Loucy (cell line): ENCODE results near the gene IFT80.
A peak's percentile ranks its signal among the peaks of the same experiment; 100 is the strongest.

Source experiments
- H2AFZ ChIP-seq: fragments of 200-600 bp; sonication (generic); 2 replicates; pipeline ENCODE4 v1.6.0; 2016; ENCODE audit warnings: antibody characterized with exemption, mild to moderate bottlenecking, low read length, moderate library complexity
- H3F3A ChIP-seq: fragments of 200-600 bp; 2 replicates; pipeline ENCODE4 v1.6.0; 2016; ENCODE audit warnings: antibody characterized with exemption, low read depth, mild to moderate bottlenecking
- H3K27me3 ChIP-seq: fragments of 200-600 bp; sonication (generic); 2 replicates; pipeline ENCODE4 v1.6.1; 2014; ENCODE audit warnings: low read length, mild to moderate bottlenecking; ENCODE audit not compliant: insufficient read depth, poor library complexity, severe bottlenecking
- H3K36me3 ChIP-seq: fragments of 200-600 bp; sonication (generic); 2 replicates; pipeline ENCODE4 v1.6.1; 2016; ENCODE audit warnings: low read length; ENCODE audit not compliant: insufficient read depth
- H3K4me1 ChIP-seq: fragments of 200-600 bp; sonication (generic); 2 replicates; pipeline ENCODE4 v1.5.1; 2014; ENCODE audit warnings: low read length, mild to moderate bottlenecking; ENCODE audit not compliant: insufficient read depth, poor library complexity, severe bottlenecking
- H3K4me2 ChIP-seq: fragments of 200-600 bp; sonication (generic); 2 replicates; pipeline ENCODE4 v1.6.0; 2014; ENCODE audit warnings: antibody characterized with exemption, low read length, low read depth, mild to moderate bottlenecking; ENCODE audit not compliant: poor library complexity, severe bottlenecking
- H3K4me3 ChIP-seq: fragments of 200-600 bp; sonication (generic); 2 replicates; pipeline ENCODE4 v1.5.1; 2014; ENCODE audit warnings: low read length, mild to moderate bottlenecking, mixed read lengths; ENCODE audit not compliant: poor library complexity, severe bottlenecking
- H3K79me2 ChIP-seq: fragments of 200-600 bp; sonication (generic); 2 replicates; pipeline ENCODE4 v1.6.1; 2014; ENCODE audit warnings: low read length; ENCODE audit not compliant: insufficient read depth
- H3K9ac ChIP-seq: fragments of 200-600 bp; sonication (generic); 2 replicates; pipeline ENCODE4 v1.6.0; 2014; ENCODE audit warnings: mild to moderate bottlenecking, low read depth, low read length, moderate library complexity; ENCODE audit not compliant: poor library complexity, severe bottlenecking
- H3K9me2 ChIP-seq: fragments of 200-600 bp; sonication (generic); replicated peaks from 2 replicates; pipeline ENCODE4 v1.6.1; 2016; ENCODE audit warnings: low read depth, low read length, mixed read lengths
- H3K9me3 ChIP-seq: fragments of 200-600 bp; sonication (generic); 2 replicates; pipeline ENCODE4 v1.6.1; 2014; ENCODE audit warnings: mild to moderate bottlenecking, antibody characterized with exemption, low read length, low read depth; ENCODE audit not compliant: insufficient read depth
- H4K20me1 ChIP-seq: fragments of 200-600 bp; sonication (generic); 2 replicates; pipeline ENCODE4 v1.6.0; 2014; ENCODE audit warnings: antibody characterized with exemption, low read length, mild to moderate bottlenecking; ENCODE audit not compliant: insufficient read depth, poor library complexity, severe bottlenecking
- EZH2phosphoT487 ChIP-seq: fragments of 200-600 bp; IDR thresholded peaks from 2 replicates; pipeline ENCODE4 v1.6.1; 2018; ENCODE audit warnings: antibody characterized with exemption, mild to moderate bottlenecking, moderate library complexity, borderline replicate concordance
- TF ChIP-seq, protein P1 (sequence below): fragments of 200-600 bp; sonication (generic); conservative IDR thresholded peaks from 2 replicates; pipeline ENCODE4 v1.5.1; 2014; ENCODE audit warnings: mild to moderate bottlenecking, antibody characterized with exemption, low read length

The IFT80 gene

DNA sequence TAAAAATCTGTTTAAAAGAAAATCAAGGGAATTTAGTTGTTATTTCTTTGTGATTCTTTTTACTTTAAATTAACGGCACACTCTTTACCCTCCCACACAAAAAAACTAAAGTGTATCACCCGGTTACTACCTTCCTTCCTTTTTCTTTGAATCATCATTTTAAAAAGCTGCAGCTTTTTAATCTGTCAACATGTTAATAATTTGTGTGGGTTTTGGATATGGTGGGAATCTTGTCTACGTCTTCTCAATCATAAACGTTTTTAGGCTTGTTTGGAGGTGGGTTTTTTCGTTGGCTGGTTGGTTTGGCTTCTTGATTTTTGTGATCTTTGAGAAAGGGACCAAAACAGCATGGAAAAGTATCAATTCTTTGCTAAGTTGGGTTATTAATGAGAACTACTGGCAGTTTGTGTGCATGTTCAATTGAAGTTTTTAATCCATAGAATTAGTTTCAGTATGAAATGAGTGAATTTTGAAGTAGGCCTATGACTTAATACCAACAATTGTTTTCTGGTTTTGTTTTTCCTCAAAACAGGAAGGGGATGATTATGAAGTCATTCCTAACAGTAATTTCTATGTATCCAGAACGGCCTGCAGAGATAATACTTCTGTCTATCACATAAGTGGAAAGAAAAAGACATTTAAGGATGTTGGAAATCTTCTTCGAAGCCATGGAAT lies 4.9 kb upstream of the IFT80 start:
- Histone ChIP-seq H3K4me3 (peak overlapping the region; percentile 98), H3F3A (no peaks in the 10 kb centered on the region)

DNA sequence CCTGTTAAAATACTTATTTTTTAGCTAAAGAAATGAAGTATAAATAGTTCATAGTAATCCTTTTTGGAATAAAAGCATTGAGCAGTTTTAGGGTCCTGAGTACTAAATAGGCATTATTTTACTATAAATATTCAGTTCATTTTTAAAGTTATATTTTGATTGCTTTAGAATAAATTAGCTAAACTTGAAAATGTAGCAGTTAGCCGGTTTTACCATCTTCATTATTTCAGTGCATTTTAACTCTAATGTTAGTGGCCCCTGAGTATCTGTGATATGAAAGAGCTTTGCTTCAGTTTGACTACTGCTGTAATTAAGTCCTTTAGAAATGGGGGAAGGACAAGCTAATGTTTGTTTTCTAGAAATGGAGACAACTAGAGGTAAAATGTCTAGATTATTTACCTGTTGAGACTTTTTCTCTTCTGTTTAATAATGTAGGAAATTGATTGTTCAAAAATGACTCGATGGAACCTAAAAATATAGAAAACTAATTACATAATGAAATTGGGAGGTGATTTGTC lies 4.1 kb upstream of the IFT80 start:
- no peaks in the 10 kb centered on the region for H3K9me2 ChIP-seq
- peak overlapping the region; percentile 98 for H3K4me3 ChIP-seq
- H3K4me2 ChIP-seq, result peak overlapping the region; percentile 92
- peaks cover 83% of the 10 kb centered on the region for H4K20me1 ChIP-seq
- TF ChIP-seq, protein P1, sequence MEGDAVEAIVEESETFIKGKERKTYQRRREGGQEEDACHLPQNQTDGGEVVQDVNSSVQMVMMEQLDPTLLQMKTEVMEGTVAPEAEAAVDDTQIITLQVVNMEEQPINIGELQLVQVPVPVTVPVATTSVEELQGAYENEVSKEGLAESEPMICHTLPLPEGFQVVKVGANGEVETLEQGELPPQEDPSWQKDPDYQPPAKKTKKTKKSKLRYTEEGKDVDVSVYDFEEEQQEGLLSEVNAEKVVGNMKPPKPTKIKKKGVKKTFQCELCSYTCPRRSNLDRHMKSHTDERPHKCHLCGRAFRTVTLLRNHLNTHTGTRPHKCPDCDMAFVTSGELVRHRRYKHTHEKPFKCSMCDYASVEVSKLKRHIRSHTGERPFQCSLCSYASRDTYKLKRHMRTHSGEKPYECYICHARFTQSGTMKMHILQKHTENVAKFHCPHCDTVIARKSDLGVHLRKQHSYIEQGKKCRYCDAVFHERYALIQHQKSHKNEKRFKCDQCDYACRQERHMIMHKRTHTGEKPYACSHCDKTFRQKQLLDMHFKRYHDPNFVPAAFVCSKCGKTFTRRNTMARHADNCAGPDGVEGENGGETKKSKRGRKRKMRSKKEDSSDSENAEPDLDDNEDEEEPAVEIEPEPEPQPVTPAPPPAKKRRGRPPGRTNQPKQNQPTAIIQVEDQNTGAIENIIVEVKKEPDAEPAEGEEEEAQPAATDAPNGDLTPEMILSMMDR, result no peak
- TF ChIP-seq EZH2phosphoT487, result no peak
- H3K79me2 ChIP-seq, result peaks cover 97% of the 10 kb centered on the region
- peak overlapping the region; percentile 100 for H3K9ac ChIP-seq
- H3K36me3 ChIP-seq, result peaks cover 53% of the 10 kb centered on the region
- peaks cover 14% of the 10 kb centered on the region for H3K27me3 ChIP-seq
- H3F3A ChIP-seq, result no peaks in the 10 kb centered on the region
- no peaks in the 10 kb centered on the region for H3K9me3 ChIP-seq
- no peak overlapping the region for H2AFZ ChIP-seq
- peaks cover 38% of the 10 kb centered on the region for H3K4me1 ChIP-seq

More for the DNA sequence above, 4.9 kb upstream of the IFT80 start:
- TF ChIP-seq, protein P1, result no peak
- no peak for TF ChIP-seq EZH2phosphoT487
- Histone ChIP-seq H3K27me3 (peaks cover 14% of the 10 kb centered on the region), H3K9me2 (no peaks in the 10 kb centered on the region), H3K36me3 (peaks cover 61% of the 10 kb centered on the region), H4K20me1 (peaks cover 85% of the 10 kb centered on the region), H3K9ac (peak overlapping the region; percentile 100), H3K4me2 (peak overlapping the region; percentile 92), H3K79me2 (peaks cover 97% of the 10 kb centered on the region), H3K9me3 (no peaks in the 10 kb centered on the region), H3K4me1 (peaks cover 44% of the 10 kb centered on the region), H2AFZ (no peak overlapping the region)

DNA sequence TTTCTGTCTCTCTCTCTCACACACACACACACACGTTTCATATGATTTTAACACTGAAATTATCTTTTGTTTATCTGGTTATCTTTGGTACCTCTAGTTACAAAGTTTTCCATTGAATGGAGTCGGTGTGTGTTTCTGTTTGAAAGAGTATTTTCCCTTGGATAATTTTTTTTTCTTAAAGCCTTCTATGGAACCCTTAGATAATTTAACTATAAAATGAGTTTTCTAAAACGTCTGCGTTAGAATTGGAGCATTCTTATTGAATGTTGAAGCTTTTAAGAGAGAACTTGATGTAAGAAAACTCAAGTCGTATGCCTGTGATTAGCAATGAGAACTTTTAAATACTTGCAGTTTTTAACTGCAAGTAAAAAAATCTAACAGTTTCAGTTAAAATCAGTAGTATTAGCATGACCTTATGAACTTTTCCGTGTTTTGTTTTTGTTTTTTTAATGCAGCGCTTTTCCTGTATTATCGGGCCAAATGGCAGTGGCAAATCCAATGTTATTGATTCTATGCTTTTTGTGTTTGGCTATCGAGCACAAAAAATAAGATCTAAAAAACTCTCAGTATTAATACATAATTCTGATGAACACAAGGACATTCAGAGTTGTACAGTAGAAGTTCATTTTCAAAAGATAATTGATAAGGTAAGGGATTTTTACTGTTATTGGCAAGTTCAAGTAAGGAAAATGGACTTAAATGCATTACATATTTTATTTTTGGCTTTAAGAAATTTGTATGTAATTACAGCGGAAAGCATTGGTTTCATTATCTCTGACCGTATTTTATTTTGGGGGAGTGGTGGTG lies 3.4 kb upstream of the IFT80 start:
- Histone ChIP-seq H3K36me3 (peaks cover 48% of the 10 kb centered on the region), H2AFZ (no peak overlapping the region), H3K27me3 (peaks cover 14% of the 10 kb centered on the region), H3K79me2 (peaks cover 95% of the 10 kb centered on the region), H3K4me1 (peaks cover 38% of the 10 kb centered on the region), H4K20me1 (peaks cover 76% of the 10 kb centered on the region), H3K9me2 (no peaks in the 10 kb centered on the region), H3K9ac (peak overlapping the region; percentile 100), H3F3A (no peaks in the 10 kb centered on the region), H3K4me2 (peak overlapping the region; percentile 92), H3K9me3 (no peaks in the 10 kb centered on the region), H3K4me3 (peak overlapping the region; percentile 98)
- TF ChIP-seq, protein P1, result no peak
- no peak for TF ChIP-seq EZH2phosphoT487
